Fibroblast of gingiva (primary cell): ENCODE results near the gene HGFAC.
"Not testable (repeated sequence)": the region's sequence is repeated elsewhere in the genome, so short reads cannot be mapped to it uniquely, and the experiment has no call there.

Experiments
- DNase-seq: peaks from one replicate; pipeline ENCODE4 v3.0.0-alpha.2; 2011; ENCODE audit warnings: low read depth

Gene HGFAC

GRCh38 chr4:3442959-3443749 lies 1.4 kb downstream of the HGFAC start:
- DNase-seq = no peak

- no peak for DNase-seq
Measured at GRCh38 chr4:3443750-3444309, 2.1 kb downstream of the HGFAC start.

GRCh38 chr4:3444351-3445110 lies 2.8 kb downstream of the HGFAC start:
- no peak for DNase-seq

GRCh38 chr4:3445111-3445820 lies 3.5 kb downstream of the HGFAC start:
- no peak for DNase-seq

- no peak for DNase-seq
Measured at GRCh38 chr4:3445829-3446545, 4.2 kb downstream of the HGFAC start.

- no peak for DNase-seq
Measured at GRCh38 chr4:3446631-3447320, 5.0 kb downstream of the HGFAC start.

GRCh38 chr4:3447431-3448395 lies 5.9 kb downstream of the HGFAC start:
- no peak for DNase-seq

GRCh38 chr4:3449047-3449573 lies 7.3 kb downstream of the HGFAC start:
- no peak for DNase-seq

- DNase-seq = no peak
Measured at GRCh38 chr4:3449574-3450534, 8.1 kb downstream of the HGFAC start.

- no peak for DNase-seq
Measured at GRCh38 chr4:3450643-3451042, 8.9 kb downstream of the HGFAC start.

- DNase-seq = peak; percentile 74
Measured at GRCh38 chr4:3451956-3452355, 10.2 kb downstream of the HGFAC start.

GRCh38 chr4:3452376-3452775 lies 10.6 kb downstream of the HGFAC start:
- DNase-seq = no peak

- DNase-seq = not testable (repeated sequence)
Measured at GRCh38 chr4:3455596-3455995, 13.8 kb downstream of the HGFAC start.

GRCh38 chr4:3458371-3458770 lies 16.6 kb downstream of the HGFAC start:
- no peak for DNase-seq

- not testable (repeated sequence) for DNase-seq
Measured at GRCh38 chr4:3459156-3459555, 17.4 kb downstream of the HGFAC start.

- DNase-seq = no peak
Measured at GRCh38 chr4:3460926-3461325, 19.2 kb downstream of the HGFAC start.

- no peak for DNase-seq
Measured at GRCh38 chr4:3461515-3462291, 19.9 kb downstream of the HGFAC start.

- DNase-seq = no peak
Measured at GRCh38 chr4:3462321-3462789, 20.6 kb downstream of the HGFAC start.
